Keratinocyte (primary cell): Measurements from ENCODE around the gene A1BG.

ENCODE experiments used
- CTCF ChIP-seq, 3 experiments: IDR thresholded peaks in 1 of 3; conservative IDR thresholded peaks in 1 of 3; optimal IDR thresholded peaks in 1 of 3; 2 replicates in 2 of 3; 3 replicates in 1 of 3; pipeline versions ENCODE3 to v1.5.1; 2011; ENCODE audit warnings: low read length in 3 of 3, mild to moderate bottlenecking in 3 of 3, moderate library complexity in 2 of 3, control low read depth in 1 of 3, inconsistent platforms in 1 of 3; ENCODE audit not compliant: insufficient read depth in 2 of 3; ENCODE audit errors: extremely low read depth in 1 of 3
- EZH2 ChIP-seq: IDR thresholded peaks from one replicate; pipeline ENCODE4 v1.6.1; 2012; ENCODE audit warnings: inconsistent platforms, mild to moderate bottlenecking, low read length, moderate library complexity

GRCh38 chr19:58330458-58330857, 22.8 kb downstream of the A1BG start:
- TF ChIP-seq CTCF (optimal IDR thresholded peaks at IDR 0.05 in 1 of 3, IDR thresholded peaks at IDR 0.05 in 1 of 3, conservative IDR thresholded peaks at IDR 0.05 in 1 of 3; ENCODE audit: extremely low read depth in 1 of 3, insufficient read depth in 2 of 3, low read length in 3 of 3), result no peak
- no peak for TF ChIP-seq EZH2
